ENCODE results near the gene ZNF467.

ZNF467 gene
- long read RNA-seq, donor 1, transcript ZNF467-201 (5 exons, 2,553 nt) = major isoform, 18 of 18 reads
- long read RNA-seq, donor 1, partial matches to known transcripts = 0 of 18 reads
- long read RNA-seq, donor 1, other reads (novel, unspliced or antisense) = 0 of 18 reads
- long read RNA-seq, donor 2, partial matches to known transcripts = 9 of 12 reads
- long read RNA-seq, donor 2, other reads (novel, unspliced or antisense) = 0 of 12 reads
- long read RNA-seq, donor 3, transcript ZNF467-201 (5 exons, 2,553 nt) = major isoform, 7 of 13 reads
- long read RNA-seq, donor 3, partial matches to known transcripts = 6 of 13 reads
- long read RNA-seq, donor 3, other reads (novel, unspliced or antisense) = 0 of 13 reads
- long read RNA-seq, donor 4, transcript ZNF467-201 (5 exons, 2,553 nt) = major isoform, 10 of 17 reads
- long read RNA-seq, donor 4, partial matches to known transcripts = 7 of 17 reads
- long read RNA-seq, donor 4, other reads (novel, unspliced or antisense) = 0 of 17 reads
- long read RNA-seq, donor 5, transcript ZNF467-201 (5 exons, 2,553 nt) = major isoform, 11 of 12 reads
- long read RNA-seq, donor 5, partial matches to known transcripts = 0 of 12 reads
- long read RNA-seq, donor 5, other reads (novel, unspliced or antisense) = 0 of 12 reads
- long read RNA-seq, donor 6, transcript ZNF467-201 (5 exons, 2,553 nt) = major isoform, 10 of 12 reads
- long read RNA-seq, donor 6, partial matches to known transcripts = 0 of 12 reads
- long read RNA-seq, donor 6, other reads (novel, unspliced or antisense) = 0 of 12 reads
- long read RNA-seq, donor 7, transcript ZNF467-201 (5 exons, 2,553 nt) = major isoform, 20 of 28 reads
- long read RNA-seq, donor 7, partial matches to known transcripts = 8 of 28 reads
- long read RNA-seq, donor 7, other reads (novel, unspliced or antisense) = 0 of 28 reads
- long read RNA-seq, donor 8, transcript ZNF467-201 (5 exons, 2,553 nt) = major isoform, 15 of 30 reads
- long read RNA-seq, donor 8, partial matches to known transcripts = 14 of 30 reads
- long read RNA-seq, donor 8, other reads (novel, unspliced or antisense) = 0 of 30 reads

- peak; percentile 67 for DNase-seq
Measured at GRCh38 chr7:149773446-149774236, at the start of gene ZNF467. Gene ZNF467 (minus strand): TSS chr7:149773588. CDS start chr7:149771032, 2,556 bp downstream.

- no peak for DNase-seq
Measured at GRCh38 chr7:149822353-149822943, 49.1 kb upstream of the ZNF467 start.

- no peak for DNase-seq
Measured at GRCh38 chr7:149821191-149822148, 48.1 kb upstream of the ZNF467 start.

GRCh38 chr7:149820622-149821190, 47.3 kb upstream of the ZNF467 start:
- no peak for DNase-seq

GRCh38 chr7:149819961-149820340, 46.6 kb upstream of the ZNF467 start:
- DNase-seq = no peak

- no peak for DNase-seq
Measured at GRCh38 chr7:149819141-149819960, 46.0 kb upstream of the ZNF467 start.

- no peak for DNase-seq
Measured at GRCh38 chr7:149818536-149818840, 45.1 kb upstream of the ZNF467 start.

- no peak for DNase-seq
Measured at GRCh38 chr7:149817836-149818535, 44.6 kb upstream of the ZNF467 start.

- no peak for DNase-seq
Measured at GRCh38 chr7:149817301-149817771, 43.9 kb upstream of the ZNF467 start.

GRCh38 chr7:149816794-149817193, 43.4 kb upstream of the ZNF467 start:
- DNase-seq = no peak

GRCh38 chr7:149816267-149816751, 42.9 kb upstream of the ZNF467 start:
- no peak for DNase-seq

GRCh38 chr7:149815661-149816266, 42.4 kb upstream of the ZNF467 start:
- no peak for DNase-seq

- no peak for DNase-seq
Measured at GRCh38 chr7:149815121-149815520, 41.7 kb upstream of the ZNF467 start.

- no peak for DNase-seq
Measured at GRCh38 chr7:149814494-149814893, 41.1 kb upstream of the ZNF467 start.

- no peak for DNase-seq
Measured at GRCh38 chr7:149813254-149814035, 40.1 kb upstream of the ZNF467 start.

- DNase-seq = no peak
Measured at GRCh38 chr7:149811831-149812490, 38.6 kb upstream of the ZNF467 start.

GRCh38 chr7:149811221-149811620, 37.8 kb upstream of the ZNF467 start:
- no peak for DNase-seq
